ENCODE results near the gene FTSJ1. TPM values are rescaled to one million over a fixed set of nuclear protein-coding genes. Genes with fewer than 3 reads are reported as not detected.

Gene FTSJ1
- total and polyA plus RNA-seq, 9 donors = 24.0 to 34.3 (median 26.0) TPM

DNA sequence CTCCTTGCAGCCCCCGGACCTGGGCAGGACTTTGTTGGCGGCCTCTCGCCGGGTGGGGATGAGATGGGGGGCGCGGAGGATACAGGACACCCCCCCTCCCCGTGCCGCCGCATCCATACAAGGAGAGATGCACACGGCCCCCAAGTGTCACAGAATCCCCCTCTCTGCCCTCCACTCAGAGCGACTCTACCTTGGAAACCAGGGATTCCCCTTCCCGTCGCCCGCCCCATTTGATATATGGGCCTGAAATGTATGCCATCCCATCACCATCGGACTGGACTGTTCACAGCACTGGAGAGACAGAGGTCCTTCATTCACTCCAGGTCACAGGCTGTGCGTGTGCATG is 33.2 kb downstream of the FTSJ1 start:
- Histone ChIP-seq H3K36me3 (ENCODE audit: control insufficient read depth, insufficient read depth, low read length) (no peaks in the 10 kb centered on the region), H3K27me3 (ENCODE audit: control insufficient read depth, insufficient read depth, low read length) (no peaks in the 10 kb centered on the region), H3K4me3 (ENCODE audit: low read length) (peak overlapping the region; percentile 70), H3K27ac (ENCODE audit: low read length) (no peak overlapping the region), H3K4me1 (ENCODE audit: control insufficient read depth, insufficient read depth, low read length) (peaks cover 7% of the 10 kb centered on the region), H3K9me3 (replicated peaks; ENCODE audit: control insufficient read depth, low read depth, low read length) (peaks cover 3% of the 10 kb centered on the region)
- DNase-seq = no peak
- WGBS (ENCODE audit: insufficient coverage) = 42% methylated on average over 16 of the region's 16 CpGs

DNA sequence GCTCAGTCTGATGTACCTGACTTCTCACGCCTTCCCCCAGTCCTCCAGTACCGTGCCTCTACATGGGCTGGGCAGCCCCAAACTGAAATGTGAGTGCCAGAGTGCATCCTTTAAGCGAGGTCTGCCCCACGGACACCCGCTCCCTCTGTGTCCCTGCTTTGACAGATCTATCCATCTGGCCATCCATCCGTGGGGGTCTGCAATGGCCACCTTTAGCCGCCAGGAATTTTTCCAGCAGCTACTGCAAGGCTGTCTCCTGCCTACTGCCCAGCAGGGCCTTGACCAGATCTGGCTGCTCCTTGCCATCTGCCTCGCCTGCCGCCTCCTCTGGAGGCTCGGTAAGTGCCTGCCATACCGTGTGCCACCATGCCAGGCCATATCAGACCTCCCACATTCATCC is 33.6 kb downstream of the FTSJ1 start:
- Histone ChIP-seq H3K27ac (ENCODE audit: low read length) (no peak overlapping the region), H3K27me3 (ENCODE audit: control insufficient read depth, insufficient read depth, low read length) (no peaks in the 10 kb centered on the region), H3K36me3 (ENCODE audit: control insufficient read depth, insufficient read depth, low read length) (no peaks in the 10 kb centered on the region), H3K9me3 (replicated peaks; ENCODE audit: control insufficient read depth, low read depth, low read length) (peaks cover 3% of the 10 kb centered on the region), H3K4me3 (ENCODE audit: low read length) (peak overlapping the region; percentile 70), H3K4me1 (ENCODE audit: control insufficient read depth, insufficient read depth, low read length) (peaks cover 7% of the 10 kb centered on the region)
- WGBS (ENCODE audit: insufficient coverage) = 53% methylated on average over 11 of the region's 11 CpGs
- DNase-seq = no peak

DNA sequence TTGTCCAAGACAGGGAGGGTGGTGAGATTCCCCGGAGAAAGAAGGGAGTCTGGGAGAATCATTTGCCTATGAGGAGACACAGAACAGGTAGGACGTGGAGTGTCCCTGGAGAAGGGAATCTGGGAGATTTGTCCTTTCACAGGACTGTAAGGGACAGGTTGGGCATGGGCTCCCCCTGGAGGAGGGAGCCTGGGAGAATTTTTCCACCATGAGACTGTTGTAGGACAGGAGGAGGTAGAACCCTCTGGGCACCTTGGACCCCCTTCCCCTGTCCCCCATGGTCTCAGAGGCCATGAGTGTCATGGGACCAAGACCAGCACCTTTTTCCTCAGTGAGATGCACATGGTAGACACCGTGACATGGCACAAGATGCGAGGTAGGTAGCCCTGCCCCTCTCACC is 35.6 kb downstream of the FTSJ1 start:
- H3K4me1 ChIP-seq (ENCODE audit: control insufficient read depth, insufficient read depth, low read length) = peaks cover 7% of the 10 kb centered on the region
- no peaks in the 10 kb centered on the region for H3K36me3 ChIP-seq (ENCODE audit: control insufficient read depth, insufficient read depth, low read length)
- H3K27me3 ChIP-seq (ENCODE audit: control insufficient read depth, insufficient read depth, low read length) = no peaks in the 10 kb centered on the region
- H3K9me3 ChIP-seq (replicated peaks; ENCODE audit: control insufficient read depth, low read depth, low read length) = peaks cover 3% of the 10 kb centered on the region
- no peak overlapping the region for H3K27ac ChIP-seq (ENCODE audit: low read length)
- WGBS (ENCODE audit: insufficient coverage) = 57% methylated on average over 4 of the region's 4 CpGs
- H3K4me3 ChIP-seq (ENCODE audit: low read length) = no peak overlapping the region
- no peak for DNase-seq

DNA sequence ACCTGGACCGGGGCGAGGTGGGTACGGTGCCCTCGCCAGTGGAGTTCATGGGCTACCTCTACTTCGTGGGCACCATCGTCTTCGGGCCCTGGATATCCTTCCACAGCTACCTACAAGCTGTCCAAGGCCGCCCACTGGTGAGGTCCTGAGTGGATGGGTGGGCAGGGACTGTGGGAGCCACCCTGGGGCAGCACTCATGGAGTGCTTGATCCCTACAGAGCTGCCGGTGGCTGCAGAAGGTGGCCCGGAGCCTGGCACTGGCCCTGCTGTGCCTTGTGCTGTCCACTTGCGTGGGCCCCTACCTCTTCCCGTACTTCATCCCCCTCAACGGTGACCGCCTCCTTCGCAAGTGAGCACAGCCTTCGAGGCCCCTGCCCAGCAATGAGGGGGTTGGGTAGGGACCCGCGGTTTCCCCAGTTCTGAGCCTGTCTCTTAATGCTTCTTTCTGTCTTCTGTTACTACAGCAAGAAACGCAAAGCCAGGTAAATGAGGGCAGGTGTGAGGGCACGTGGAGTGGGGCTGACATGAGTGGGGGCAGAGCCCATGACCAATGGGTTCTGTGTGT is 36.5 kb downstream of the FTSJ1 start:
- Histone ChIP-seq H3K27ac (ENCODE audit: low read length) (no peak overlapping the region), H3K36me3 (ENCODE audit: control insufficient read depth, insufficient read depth, low read length) (no peaks in the 10 kb centered on the region)

DNA sequence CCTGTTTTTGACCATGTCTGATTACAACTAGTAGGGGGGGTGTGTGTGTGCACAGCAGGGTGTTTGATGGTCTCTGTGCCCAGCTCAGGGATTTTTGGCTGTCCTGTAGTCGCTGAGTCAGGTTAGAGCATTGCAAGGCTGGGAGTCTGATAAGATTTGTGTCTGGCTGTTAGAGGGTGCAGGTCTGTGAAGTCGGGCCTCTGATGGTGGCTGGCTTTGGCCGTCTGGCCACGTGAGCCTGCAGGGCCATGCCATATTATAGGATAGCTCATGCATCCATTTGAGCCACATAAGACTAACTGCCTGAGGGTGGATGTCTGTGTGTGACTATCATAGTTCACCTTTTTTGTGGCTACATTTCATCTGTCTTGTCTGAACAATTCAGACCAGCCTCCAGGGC is 37.7 kb downstream of the FTSJ1 start:
- Histone ChIP-seq H3K4me3 (ENCODE audit: low read length) (no peak overlapping the region), H3K27me3 (ENCODE audit: control insufficient read depth, insufficient read depth, low read length) (no peaks in the 10 kb centered on the region), H3K27ac (ENCODE audit: low read length) (no peak overlapping the region), H3K9me3 (replicated peaks; ENCODE audit: control insufficient read depth, low read depth, low read length) (no peaks in the 10 kb centered on the region), H3K4me1 (ENCODE audit: control insufficient read depth, insufficient read depth, low read length) (peaks cover 4% of the 10 kb centered on the region), H3K36me3 (ENCODE audit: control insufficient read depth, insufficient read depth, low read length) (no peaks in the 10 kb centered on the region)
- DNase-seq = no peak
- 40% methylated on average over 1 of the region's 4 CpGs for WGBS (ENCODE audit: insufficient coverage)

More for the DNA sequence above, 36.5 kb downstream of the FTSJ1 start:
- DNase-seq = no peak
- Histone ChIP-seq H3K27me3 (ENCODE audit: control insufficient read depth, insufficient read depth, low read length) (no peaks in the 10 kb centered on the region), H3K4me3 (ENCODE audit: low read length) (no peak overlapping the region), H3K4me1 (ENCODE audit: control insufficient read depth, insufficient read depth, low read length) (peaks cover 7% of the 10 kb centered on the region), H3K9me3 (replicated peaks; ENCODE audit: control insufficient read depth, low read depth, low read length) (peaks cover 3% of the 10 kb centered on the region)
- 84% methylated on average over 8 of the region's 20 CpGs for WGBS (ENCODE audit: insufficient coverage)

DNA sequence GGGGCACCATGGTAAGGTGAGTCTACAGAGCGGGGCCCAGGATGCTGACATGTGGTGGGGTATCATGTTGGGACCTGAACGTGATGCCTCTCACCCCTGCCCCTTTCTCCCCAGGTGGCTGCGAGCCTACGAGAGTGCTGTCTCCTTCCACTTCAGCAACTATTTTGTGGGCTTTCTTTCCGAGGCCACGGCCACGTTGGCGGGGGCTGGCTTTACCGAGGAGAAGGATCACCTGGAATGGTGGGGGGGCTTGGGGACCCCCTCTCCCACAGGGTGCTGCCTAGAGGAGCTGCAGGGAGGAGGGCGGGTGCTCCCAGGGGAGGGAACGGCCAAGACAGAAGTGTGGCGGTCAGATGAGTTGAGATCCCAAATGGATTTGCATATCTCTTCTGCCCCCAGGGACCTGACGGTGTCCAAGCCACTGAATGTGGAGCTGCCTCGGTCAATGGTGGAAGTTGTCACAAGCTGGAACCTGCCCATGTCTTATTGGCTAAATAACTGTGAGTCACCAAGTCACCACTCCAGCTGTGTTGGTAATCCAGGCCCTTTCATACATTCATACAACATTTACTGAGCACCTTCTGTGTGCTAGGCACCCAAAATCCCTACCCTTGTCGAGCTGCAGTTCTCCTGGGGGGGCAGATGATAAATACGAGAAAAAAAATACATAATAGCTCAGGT is 38.3 kb downstream of the FTSJ1 start:
- DNase-seq = no peak
- 86% methylated on average over 10 of the region's 16 CpGs for WGBS (ENCODE audit: insufficient coverage)
- H3K4me3 ChIP-seq (ENCODE audit: low read length) = no peak overlapping the region
- H3K36me3 ChIP-seq (ENCODE audit: control insufficient read depth, insufficient read depth, low read length) = no peaks in the 10 kb centered on the region
- H3K9me3 ChIP-seq (replicated peaks; ENCODE audit: control insufficient read depth, low read depth, low read length) = no peaks in the 10 kb centered on the region
- H3K27me3 ChIP-seq (ENCODE audit: control insufficient read depth, insufficient read depth, low read length) = no peaks in the 10 kb centered on the region
- H3K4me1 ChIP-seq (ENCODE audit: control insufficient read depth, insufficient read depth, low read length) = peaks cover 4% of the 10 kb centered on the region
- no peak overlapping the region for H3K27ac ChIP-seq (ENCODE audit: low read length)

DNA sequence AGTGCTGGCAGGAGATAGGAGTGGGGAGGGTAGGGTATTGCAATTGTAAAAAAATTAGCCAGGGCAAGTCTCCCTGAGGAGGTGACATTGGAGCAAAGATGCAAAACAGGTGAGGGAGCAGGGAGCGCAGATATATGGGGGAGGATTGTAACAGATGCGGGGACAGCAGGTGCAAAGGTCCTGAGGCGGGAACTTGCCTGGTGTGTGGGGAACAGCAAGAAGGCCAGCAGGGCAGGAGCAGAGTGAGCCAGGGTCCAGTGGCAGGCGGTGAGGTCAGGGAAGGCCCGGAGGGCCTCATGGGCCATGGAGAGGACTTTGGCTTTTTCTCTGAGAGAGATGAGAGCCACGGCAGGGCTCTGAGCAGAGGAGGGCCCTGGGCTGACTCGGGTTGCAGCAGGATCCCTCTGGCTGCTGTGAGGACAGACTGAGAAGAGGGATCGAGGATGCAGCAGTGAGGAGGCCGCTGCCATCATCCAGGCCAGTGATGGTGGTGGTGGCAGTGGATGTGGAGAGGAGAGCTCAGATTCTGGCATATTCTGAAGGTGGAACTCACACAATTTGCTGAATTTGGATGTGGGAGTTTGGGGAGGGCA is 39.0 kb downstream of the FTSJ1 start:
- Histone ChIP-seq H3K36me3 (ENCODE audit: control insufficient read depth, insufficient read depth, low read length) (no peaks in the 10 kb centered on the region), H3K4me3 (ENCODE audit: low read length) (no peak overlapping the region), H3K27me3 (ENCODE audit: control insufficient read depth, insufficient read depth, low read length) (no peaks in the 10 kb centered on the region), H3K4me1 (ENCODE audit: control insufficient read depth, insufficient read depth, low read length) (no peaks in the 10 kb centered on the region), H3K9me3 (replicated peaks; ENCODE audit: control insufficient read depth, low read depth, low read length) (no peaks in the 10 kb centered on the region), H3K27ac (ENCODE audit: low read length) (no peak overlapping the region)
- 92% methylated on average over 9 of the region's 9 CpGs for WGBS (ENCODE audit: insufficient coverage)
- DNase-seq = no peak

DNA sequence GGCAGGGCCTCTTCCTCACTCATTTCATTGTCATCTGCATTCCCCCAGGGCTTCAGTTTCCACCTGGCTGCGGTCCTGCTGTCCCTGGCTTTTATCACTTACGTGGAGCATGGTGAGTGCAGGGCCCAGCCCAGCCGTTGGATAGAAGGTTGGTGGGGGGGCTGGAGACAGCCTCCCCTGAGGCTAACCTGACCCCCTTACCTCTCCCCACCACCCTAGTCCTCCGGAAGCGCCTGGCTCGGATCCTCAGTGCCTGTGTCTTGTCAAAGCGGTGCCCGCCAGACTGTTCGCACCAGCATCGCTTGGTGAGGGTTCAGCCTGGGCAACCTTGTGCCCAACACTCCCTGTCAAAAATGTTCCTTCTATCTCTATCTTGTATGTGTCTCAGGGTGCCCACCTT is 39.8 kb downstream of the FTSJ1 start:
- Histone ChIP-seq H3K27me3 (ENCODE audit: control insufficient read depth, insufficient read depth, low read length) (no peaks in the 10 kb centered on the region), H3K4me3 (ENCODE audit: low read length) (no peak overlapping the region), H3K4me1 (ENCODE audit: control insufficient read depth, insufficient read depth, low read length) (no peaks in the 10 kb centered on the region), H3K36me3 (ENCODE audit: control insufficient read depth, insufficient read depth, low read length) (no peaks in the 10 kb centered on the region), H3K9me3 (replicated peaks; ENCODE audit: control insufficient read depth, low read depth, low read length) (no peaks in the 10 kb centered on the region), H3K27ac (ENCODE audit: low read length) (no peak overlapping the region)
- WGBS (ENCODE audit: insufficient coverage) = 83% methylated on average over 7 of the region's 10 CpGs
- no peak for DNase-seq

DNA sequence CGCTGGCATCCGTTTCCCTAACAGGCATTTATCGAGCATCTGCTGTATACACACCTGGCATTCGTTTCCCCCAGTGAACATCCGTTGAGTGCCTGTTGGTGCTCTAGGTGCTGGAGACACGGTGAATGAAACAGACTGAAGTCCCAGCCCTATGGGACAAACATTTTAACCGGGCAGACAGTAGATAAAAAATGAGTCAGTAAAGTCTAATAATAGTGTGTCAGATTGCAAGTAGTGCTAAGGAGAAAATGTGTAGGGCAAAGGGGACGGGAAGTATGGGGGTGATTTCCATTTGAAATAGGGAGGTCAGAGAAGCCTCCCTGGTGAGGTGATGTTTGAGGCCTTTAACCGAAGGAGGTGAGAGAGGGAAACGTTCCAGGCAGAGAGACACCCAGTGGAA is 40.3 kb downstream of the FTSJ1 start:
- no peaks in the 10 kb centered on the region for H3K9me3 ChIP-seq (replicated peaks; ENCODE audit: control insufficient read depth, low read depth, low read length)
- no peak for DNase-seq

DNA sequence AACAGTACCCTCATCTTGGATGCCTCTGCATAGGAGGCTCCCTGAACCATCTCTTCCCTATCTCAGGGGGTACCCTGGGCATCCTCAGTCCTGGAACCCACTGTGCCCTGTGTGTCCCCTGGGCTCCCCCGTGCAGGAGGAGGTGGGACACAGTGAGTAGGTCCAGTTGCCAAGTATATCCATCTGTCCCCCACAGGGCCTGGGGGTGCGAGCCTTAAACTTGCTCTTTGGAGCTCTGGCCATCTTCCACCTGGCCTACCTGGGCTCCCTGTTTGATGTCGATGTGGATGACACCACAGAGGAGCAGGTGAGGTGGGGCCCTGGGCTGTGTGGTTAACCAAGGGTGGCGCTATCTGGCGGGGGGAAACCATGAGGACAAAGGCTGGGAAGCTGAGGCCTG is 41.0 kb downstream of the FTSJ1 start:
- H3K27me3 ChIP-seq (ENCODE audit: control insufficient read depth, insufficient read depth, low read length) = no peaks in the 10 kb centered on the region
- no peaks in the 10 kb centered on the region for H3K4me1 ChIP-seq (ENCODE audit: control insufficient read depth, insufficient read depth, low read length)
- H3K27ac ChIP-seq (ENCODE audit: low read length) = no peak overlapping the region
- WGBS (ENCODE audit: insufficient coverage) = 59% methylated on average over 4 of the region's 5 CpGs
- peaks cover 2% of the 10 kb centered on the region for H3K9me3 ChIP-seq (replicated peaks; ENCODE audit: control insufficient read depth, low read depth, low read length)
- no peak for DNase-seq
- no peaks in the 10 kb centered on the region for H3K36me3 ChIP-seq (ENCODE audit: control insufficient read depth, insufficient read depth, low read length)
- H3K4me3 ChIP-seq (ENCODE audit: low read length) = no peak overlapping the region

More for the DNA sequence above, 40.3 kb downstream of the FTSJ1 start:
- Histone ChIP-seq H3K27me3 (ENCODE audit: control insufficient read depth, insufficient read depth, low read length) (no peaks in the 10 kb centered on the region), H3K27ac (ENCODE audit: low read length) (no peak overlapping the region), H3K36me3 (ENCODE audit: control insufficient read depth, insufficient read depth, low read length) (no peaks in the 10 kb centered on the region), H3K4me3 (ENCODE audit: low read length) (no peak overlapping the region), H3K4me1 (ENCODE audit: control insufficient read depth, insufficient read depth, low read length) (no peaks in the 10 kb centered on the region)
- 73% methylated on average over 7 of the region's 10 CpGs for WGBS (ENCODE audit: insufficient coverage)

Data from muscle of leg (tissue), 11 donors.